WI38 (cell line): ENCODE results near the gene ANKRD60.

Source experiments
- H3K4me3 ChIP-seq: 2 replicates; pipeline ENCODE4 v1.5.1; 2011; ENCODE audit warnings: low read depth, mild to moderate bottlenecking, control low read depth, low read length
- CTCF ChIP-seq: IDR thresholded peaks from 2 replicates; pipeline ENCODE4 v1.5.1; 2012; ENCODE audit warnings: low read depth, mild to moderate bottlenecking, control low read depth, low read length

The ANKRD60 gene

GRCh38 chr20:58268421-58268821 is 40.0 kb upstream of the ANKRD60 start:
- TF ChIP-seq CTCF: no peak
- no peak overlapping the region for H3K4me3 ChIP-seq

GRCh38 chr20:58267389-58268215 is 39.1 kb upstream of the ANKRD60 start:
- no peak for TF ChIP-seq CTCF
- H3K4me3 ChIP-seq: no peak overlapping the region

DNA sequence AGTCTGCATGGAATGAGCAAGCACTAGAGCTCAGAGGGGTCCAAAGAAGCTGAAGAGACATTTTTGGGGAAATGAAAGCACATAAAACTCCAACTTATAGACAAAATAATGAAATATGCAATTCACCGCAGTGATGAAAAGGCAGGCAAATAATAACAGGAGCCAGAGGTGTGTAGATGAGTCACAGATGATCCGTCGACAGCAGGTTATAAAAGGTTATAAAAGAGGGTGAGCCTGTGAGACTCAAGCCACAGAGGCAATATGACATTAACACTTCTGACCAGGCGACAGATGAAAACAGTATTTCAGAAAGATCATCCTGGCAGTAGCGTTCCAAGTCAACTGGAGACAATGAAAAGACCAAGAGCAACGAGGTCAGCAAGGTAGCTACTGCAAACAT is 35.8 kb upstream of the ANKRD60 start:
- H3K4me3 ChIP-seq: no peak overlapping the region
- TF ChIP-seq CTCF: no peak

GRCh38 chr20:58261660-58262059 is 33.2 kb upstream of the ANKRD60 start:
- TF ChIP-seq CTCF: no peak
- H3K4me3 ChIP-seq: no peak overlapping the region

DNA sequence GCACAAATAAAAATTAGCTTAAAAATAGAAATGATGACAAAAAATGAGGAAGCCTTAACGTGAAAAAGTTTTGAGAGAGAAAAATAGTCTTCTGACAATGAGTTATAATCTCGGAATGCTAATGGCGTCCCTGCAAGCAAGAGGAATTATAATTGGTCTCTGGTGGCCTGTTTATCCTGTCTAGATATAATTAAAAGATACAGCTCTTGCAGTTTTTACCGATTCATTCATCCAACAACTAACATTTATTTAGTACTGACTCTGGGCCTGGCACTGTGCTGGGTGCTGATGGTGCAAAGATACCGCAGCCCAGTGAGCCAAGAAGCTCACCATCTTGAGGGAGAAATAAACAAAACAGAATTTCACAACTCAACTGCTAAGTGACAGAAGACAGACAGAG is 31.6 kb upstream of the ANKRD60 start:
- TF ChIP-seq CTCF: no peak
- no peak overlapping the region for H3K4me3 ChIP-seq

- no peak for TF ChIP-seq CTCF
- H3K4me3 ChIP-seq: no peak overlapping the region
Observed at GRCh38 chr20:58256842-58257241, 28.4 kb upstream of the ANKRD60 start.

DNA sequence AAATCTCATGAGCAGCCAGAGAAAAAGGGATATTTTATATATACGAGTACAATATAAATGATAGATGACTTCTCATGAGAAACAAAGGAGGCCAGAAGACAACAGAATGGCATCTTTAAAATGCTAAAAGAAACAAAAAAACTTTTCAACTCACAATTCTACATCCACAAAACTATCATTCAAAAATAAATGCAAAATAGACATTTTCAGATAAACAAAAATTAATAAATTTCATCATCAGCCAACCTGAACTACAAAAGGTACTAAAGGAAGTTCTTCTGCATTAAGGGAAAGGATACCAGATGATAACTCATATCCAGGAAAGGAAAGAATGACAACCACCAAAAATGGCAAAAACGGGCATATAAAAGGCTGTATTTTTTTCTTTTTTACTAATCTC is 27.9 kb upstream of the ANKRD60 start:
- no peak for TF ChIP-seq CTCF
- no peak overlapping the region for H3K4me3 ChIP-seq
